NAMALWA (cell line): ENCODE data around the gene BRSK2.

ENCODE experiments used
- DNase-seq: peaks from one replicate; pipeline ENCODE4 v3.0.0-alpha.2; 2015; ENCODE audit warnings: low spot score

BRSK2 gene

DNA sequence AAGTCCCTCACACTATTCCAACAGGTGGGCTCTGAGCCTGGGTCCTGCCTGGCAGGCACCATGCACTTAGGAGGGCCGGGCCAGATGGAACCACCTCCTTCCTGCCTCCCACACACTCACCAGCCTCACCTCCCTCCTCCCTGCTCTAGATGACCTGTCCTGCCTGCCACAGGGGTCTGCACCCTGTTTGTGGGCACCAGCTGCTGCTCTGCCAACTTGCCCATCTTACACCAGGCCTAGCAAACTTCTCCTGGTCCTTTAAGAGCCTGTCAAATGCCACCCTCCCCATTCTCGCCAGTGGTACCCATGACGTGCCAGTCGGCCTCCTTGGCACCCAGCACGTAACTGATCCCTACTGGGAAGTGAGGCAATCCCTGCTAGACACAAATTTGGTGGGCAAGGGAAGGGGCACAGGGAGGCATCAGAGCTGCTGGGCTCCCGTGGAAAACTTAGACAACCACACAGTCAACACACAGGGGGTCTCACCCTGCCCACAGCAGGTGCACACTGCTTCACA is 93.8 kb downstream of the BRSK2 start:
- DNase-seq, result no peak

DNA sequence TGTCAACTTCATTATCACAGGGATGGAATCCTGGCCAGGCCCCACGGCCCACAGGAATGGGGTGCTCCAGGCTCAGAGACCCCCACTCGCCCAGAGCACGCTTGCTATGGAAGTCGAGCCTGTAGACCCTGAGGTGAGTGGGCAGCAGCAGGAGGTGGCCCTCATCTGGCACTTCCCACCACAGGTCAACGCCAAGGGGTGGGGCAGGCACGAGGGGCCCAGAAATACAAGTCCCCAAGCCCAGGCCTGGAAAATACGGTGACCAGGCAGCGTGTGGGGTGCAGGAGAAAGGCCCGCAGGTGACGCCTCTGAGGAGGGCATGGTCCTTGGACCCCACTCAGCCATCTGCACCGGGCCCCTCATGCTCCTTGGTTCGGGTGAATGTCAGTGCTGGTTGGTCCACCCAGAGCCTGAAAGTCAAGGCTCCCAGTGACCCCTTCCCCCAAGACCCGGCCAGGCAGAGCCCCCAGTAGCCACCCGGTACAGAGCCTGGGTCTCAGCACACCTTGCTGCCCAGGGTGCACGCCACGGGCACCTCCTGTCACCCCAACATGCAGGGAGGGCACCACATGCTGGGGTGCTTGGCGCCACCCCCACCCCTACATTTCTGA is 94.4 kb downstream of the BRSK2 start:
- DNase-seq, result no peak

DNA sequence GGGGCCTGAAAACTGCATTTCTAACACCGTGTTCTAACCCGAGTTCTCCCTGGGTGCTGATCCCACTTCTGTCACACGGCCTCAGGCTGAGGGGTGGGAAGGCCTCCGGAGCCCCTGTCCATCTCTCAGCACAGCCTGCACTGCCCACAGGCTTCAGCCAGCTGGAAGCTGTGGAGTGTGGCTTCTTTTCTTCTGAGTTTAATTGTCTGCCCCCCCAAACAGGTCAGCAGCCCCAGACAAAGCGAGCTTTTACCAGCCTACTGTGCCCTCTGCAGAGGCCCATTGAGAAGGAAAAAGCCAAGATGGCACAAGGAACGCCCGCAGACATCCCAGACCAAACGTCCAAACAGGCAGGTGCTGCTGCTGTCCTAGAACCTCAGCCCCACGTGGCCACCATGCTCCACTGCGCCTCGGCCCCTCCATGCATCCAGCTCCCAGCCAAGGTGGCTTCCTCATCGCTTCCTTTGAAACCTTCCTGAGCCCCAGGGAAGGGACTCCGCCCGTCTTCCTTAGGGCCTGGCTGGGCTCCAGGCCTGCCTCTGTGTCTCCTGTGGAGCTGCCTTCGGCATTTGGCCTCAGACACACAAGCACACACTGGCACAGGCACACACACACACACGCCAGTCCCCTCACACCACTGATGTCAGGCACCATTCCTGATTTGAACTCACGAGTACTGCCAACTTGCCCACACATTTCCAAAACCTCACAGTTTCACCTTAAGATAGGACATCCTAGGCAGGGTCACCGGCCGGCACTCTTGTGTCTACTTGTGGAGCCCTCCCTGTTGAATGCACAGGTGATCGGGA is 95.2 kb downstream of the BRSK2 start:
- DNase-seq, result no peak

DNA sequence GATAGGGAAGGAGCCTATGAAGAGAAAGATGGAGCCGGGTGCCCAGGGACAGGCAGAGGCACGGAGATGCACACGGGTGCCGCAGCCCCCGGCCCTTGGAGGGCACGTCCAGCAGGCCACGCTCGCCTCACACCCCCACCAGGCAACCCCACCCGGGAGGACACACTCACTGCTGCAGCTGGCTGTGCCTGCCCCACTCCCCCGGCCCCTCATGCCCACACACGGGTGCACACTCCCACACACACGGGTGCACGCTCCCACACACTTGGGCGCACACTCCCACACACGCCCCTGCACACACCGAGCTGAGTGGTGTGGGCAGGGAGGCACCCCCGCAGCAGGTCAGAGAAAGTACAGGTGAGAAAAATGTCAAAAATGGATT is 95.8 kb downstream of the BRSK2 start:
- DNase-seq, result no peak

DNA sequence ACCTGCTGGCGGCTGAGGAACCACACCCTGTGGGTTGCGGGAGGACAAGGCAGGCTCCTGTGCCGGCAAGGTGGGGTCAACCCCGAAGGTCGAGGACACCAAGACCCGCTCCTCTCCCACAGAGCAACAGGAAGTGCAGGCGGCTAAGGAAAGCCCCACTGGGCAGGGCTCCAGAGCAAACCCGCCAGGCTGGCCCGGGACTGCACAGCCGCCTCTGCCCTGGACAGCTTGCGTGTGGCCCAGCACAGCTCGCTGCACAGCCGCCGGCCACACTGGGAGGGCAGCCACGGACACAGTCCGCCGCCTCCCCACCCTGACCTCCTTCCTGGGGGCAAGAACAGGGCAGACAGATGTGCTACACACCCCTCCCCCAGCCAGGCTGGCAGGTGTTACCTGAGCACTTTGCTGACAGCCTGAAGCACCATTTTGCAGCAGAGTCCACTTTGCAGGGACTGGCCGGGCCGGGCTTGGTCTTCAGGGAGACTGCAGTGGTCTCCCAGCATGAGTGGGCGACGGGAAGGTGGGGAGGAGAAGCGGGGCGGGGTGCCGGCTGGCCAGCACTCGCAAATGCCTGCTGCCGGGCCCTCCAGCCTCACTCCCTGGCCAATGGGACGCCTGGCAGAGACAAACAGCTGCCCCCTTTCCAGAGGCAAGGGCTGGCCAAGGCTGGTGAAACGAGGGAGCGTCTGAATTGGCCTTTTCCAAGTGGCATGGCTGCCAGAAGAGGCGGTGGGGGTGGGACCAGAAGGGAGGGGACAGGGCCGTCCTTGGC is 96.5 kb downstream of the BRSK2 start, which contains the start of gene MOB2:
MOB2 (minus strand) TSS at position 726 of the 772 bp plus-strand sequence; CDS start at position 503, 223 bp downstream.
- DNase-seq, result no peak

DNA sequence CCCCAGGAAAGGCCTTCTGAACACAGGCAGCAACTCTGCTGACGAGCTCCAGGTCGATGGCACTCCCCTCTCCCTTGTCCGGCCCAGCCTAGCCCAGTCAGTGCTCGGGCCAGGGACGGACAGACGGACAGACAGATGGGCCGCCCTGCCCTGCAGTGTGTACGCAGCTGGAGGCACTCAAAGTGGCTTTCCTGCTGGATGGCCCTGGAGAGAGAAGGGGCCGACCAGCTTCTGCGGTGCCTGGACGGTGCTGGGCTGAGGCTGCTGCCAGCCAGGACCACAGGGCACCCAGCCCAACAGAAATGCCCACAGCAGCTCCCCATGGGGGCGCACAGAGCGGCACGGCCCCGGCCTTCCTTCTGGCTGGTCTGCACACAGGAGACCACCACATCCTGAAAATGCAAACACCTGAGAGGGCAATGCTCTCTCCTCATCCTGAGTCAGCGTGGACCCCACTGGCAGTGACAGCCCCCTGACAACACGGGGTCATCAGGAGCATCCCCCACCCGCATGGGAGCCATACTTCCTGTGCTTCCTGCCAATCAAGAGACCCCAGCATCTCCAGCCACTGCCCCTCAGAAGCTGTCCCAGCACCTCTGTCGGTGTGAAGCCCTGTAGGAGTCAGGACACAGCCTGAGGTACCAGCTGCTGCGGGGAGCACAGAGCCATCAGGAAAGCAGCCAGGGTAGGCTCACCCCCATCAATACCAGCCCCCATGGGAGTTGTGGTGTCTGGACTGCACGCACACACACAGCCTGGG is 97.5 kb downstream of the BRSK2 start:
- DNase-seq, result no peak

DNA sequence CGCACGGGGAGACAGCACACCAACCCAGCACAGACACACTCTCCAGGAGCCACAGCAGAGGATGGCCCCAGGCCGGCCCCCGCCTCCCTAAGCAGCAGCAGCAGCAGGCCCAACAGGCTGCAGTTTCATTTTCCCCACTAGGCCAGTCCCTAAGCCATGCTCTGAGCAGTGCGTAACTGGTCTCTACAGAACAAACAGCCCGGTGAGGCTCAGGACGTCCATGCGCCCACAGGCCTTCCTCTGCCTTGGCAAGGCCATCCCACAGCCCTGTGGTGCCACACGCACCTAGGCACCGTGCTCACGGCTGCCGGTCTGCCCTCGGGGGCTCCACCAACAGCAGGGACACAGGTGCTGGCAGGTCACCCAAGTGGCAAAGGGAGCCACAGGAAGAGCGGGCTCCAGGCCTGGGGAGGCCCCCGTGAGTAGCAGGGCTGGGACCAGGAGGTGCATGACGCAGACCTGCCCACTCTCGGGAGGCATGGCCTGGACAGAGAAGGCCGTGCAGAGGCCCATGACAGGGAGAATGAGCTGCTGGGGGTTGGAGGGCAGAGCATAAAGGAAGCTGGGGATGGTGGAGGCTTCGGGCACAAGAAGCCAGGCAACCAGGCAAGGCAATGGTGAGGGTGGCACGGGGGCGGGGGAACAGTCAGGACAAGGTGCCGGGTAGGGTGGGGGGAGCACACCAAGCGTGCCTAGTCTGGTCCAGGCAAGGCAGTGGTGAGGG is 98.3 kb downstream of the BRSK2 start:
- DNase-seq, result no peak

DNA sequence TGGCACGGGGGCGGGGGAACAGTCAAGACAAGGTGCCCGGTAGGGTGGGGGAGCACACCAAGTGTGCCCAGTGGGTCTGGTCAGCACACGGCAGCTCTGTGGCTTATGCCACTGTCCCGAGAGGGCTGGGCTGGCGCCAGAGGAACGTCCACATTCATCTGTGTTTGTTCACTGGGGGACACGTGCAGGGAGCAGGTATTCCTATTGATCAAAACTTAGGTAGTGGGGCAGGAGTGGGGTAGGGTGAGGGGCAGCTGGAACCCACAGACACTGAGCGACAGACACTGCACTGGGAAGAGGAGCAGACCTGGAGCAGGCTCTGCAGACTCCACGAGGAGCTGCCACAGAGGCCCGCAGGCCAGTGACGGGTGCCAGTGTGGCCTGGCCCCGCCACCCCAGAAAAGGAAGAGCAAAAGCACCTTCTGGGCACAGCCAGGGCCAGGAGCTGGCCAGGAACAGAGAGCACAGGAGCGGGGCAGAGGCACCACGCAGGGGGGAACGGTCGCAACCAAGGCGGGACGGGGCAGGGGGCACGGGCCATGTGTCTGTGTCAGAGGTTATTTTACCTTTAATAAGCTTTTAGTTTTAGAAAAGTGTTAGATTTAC is 98.9 kb downstream of the BRSK2 start:
- no peak for DNase-seq

DNA sequence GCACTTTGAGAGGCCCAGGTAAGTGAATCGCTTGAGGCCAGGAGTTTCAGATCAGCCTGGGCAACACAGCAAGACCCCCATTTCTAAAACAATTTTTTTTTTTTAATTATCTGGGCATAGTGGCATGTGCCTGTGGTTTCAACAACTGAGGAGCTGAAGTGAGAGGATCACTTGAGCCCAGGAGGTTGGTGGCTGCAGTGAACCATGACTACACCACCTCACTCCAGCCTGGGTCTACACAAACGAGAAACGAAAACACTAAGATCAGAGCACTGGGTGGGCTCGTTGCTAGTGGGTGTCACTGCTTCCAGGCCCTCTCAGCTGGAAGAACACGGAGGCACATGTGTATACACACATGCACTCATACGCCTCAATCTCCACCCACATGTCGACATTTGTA is 100.9 kb downstream of the BRSK2 start:
- DNase-seq, result no peak

DNA sequence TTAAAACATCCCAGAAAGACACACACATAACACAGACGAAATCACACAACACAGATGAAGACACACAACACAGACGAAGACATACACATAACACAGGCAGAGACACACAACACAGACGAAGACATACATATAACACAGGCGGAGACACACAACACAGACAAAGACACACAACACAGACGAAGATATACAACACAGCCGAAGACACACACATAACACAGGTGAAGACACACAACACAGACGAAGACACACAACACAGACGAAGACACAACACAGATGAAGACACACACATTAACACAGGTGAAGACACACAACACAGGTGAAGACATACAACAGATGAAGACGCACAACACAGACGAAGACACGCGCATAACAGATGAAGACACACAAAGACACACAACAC is 101.6 kb downstream of the BRSK2 start:
- no peak for DNase-seq

DNA sequence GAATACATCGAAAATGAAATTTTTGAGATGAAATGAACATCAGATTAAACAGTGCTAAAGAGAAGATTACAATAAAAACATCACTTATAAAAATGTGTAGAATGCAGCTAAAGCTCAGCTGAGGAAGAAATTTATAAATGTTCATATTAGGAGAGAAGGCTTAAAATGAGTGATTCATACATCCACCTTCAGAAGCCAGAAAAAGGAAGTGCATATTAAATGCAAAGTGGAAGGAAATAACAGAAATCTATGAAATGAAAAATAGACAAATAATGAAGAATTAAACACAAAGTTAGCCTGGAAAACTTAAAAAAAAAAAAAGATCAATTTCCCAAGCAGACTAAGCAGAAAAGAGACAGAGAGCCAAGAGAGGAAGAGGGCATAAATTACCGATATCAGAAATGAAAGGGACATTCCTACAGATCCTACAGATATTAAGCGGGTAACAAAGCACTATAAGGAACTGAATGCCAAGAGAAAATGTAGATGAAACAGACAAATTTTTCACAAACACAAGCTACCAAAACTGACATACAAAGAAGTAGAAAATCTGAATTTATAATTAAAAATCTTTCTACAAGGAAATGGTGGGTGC is 104.0 kb downstream of the BRSK2 start:
- no peak for DNase-seq

DNA sequence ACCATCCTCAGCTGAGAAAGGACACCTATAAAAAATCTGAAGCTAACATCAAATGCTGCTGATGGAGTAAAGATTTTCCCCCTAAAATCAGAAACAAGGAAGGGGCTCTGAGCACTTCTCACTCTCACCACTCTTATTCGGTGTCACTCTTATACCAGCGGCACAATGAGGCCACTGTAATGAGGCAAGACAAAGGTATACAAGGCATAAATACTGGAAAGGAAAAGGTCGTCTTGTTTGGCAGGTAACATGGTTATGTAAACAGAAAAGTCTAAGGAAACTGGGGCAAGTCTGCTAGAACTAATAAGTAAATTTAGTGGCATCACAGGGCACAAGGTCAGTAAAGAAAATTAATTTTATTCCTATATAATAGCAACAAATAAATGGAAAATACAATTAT is 104.9 kb downstream of the BRSK2 start:
- DNase-seq, result no peak

DNA sequence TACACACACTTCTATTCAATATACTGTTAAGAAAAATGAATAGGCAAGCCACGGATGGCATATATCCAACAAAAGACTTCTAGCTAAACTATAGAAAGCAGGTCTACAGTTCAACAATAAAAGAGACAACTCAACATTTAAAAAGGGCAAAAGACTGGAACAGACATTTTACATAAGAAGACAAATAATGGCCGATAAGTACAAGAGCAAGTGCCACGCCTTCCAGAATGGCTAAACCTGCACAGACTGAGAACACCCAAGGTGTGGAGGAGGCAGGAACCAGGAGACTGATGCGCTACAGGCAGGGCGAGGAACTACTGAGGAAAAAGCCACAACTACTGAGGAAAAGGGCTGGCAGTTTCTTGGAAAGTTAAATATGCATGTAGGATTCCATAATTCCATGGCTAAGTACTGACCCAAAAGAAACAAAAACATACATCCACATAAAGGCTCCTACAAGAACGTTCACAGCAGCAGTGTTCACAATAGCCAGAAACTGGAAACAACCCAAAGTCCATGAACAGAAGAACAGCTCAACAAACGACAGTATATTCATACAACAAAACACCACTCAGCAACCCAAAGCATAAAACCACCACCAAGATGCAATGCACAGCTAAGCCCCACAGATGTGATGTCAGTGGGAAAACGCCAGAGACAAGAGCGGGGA is 106.5 kb downstream of the BRSK2 start:
- DNase-seq, result no peak

DNA sequence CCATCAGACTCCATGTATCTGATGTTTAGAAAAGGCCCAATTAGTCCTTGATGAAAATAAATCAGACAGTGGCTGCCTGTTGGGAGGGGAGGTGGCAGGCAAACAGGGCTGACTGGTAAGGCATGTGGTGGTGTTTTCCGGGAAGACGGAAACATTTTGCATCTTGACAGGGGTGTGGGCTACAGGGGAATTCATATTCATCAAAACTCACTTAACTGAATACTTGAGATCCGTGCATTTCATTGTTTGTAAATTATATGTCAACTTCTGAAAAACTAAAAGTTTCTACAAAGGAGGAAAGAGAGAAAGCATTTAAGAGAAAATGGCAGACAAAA is 107.0 kb downstream of the BRSK2 start:
- no peak for DNase-seq

DNA sequence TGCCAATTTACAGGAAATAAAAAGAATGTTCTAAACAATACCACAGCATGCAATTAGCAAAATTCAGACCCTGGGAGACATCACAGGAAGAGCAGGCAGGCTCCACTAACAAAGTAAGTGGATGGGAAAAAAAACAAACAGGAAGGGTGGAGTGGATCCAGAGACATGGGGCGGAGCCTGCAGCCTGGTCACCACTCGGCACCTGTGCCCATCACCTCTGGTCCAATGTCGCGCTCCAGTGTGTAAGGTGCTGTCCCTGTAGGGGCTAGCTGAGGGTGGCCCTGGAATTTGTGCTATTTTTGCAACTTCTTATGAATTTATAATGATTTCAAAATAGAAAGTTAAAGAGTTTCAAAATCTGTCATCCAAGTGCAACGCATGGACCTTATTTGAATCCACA is 107.9 kb downstream of the BRSK2 start:
- DNase-seq, result no peak

DNA sequence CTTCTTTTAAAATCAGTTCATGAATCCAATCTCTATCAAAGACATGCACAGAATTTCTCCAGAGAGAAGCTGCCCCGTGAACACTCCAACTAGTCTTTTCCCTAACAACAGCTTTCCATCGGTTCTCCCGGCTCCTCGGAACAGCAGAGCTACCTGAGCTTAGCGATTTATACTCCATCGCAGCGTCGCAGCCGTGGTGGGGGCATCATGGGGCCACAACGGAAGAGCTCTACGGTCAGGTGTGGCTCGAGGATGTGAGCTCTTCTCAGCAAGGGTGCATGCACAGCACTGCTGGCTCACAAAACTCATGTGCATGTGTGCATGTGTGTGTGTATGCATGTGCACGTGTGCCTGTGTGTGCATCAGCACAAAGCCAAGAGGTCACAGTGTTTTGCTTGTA is 108.5 kb downstream of the BRSK2 start:
- DNase-seq, result no peak

DNA sequence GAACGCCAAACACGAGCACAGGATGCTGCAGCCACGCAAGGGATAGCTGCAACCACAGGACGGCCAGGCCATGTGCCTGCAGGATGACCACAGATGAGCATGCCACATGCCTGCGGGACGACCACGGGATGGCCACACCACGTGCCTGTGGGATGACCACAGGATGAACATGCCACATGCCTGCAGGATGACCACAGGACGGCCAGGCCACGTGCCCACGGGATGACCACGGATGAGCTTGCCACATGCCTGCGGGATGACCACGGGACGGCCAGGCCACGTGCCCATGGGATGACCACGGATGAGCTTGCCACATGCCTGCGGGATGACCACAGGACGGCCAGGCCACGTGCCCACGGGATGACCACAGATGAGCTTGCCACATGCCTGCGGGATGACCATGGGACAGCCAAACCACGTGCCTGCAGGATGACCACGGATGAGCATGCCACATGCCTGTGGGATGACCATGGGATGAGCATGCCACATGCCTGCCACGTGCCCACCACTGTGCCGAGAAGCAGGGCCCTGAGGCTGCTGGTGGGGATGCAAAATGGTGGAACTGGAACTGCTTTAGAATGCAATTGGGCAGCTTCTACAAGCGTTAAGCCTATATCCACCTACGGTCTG is 109.6 kb downstream of the BRSK2 start:
- DNase-seq, result no peak

DNA sequence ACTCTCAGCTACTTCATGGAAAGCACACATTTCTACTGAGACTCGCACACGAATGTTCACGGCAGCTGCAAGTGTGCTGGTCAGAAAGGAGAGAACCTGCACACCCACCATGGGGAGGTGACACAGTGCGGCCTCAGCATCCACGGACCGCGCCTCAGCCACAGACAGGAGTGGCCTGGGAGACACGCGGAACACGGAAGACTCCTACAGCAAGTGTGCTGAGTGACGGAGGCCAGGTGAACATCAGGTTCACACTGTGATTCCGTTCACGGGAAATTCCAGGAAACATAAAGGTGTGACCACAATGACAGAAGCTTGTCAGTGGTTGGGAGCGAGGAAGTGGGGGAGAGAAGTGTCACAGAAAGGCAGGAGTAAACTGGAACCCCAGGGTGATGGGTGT is 110.2 kb downstream of the BRSK2 start:
- no peak for DNase-seq
